Vagina (tissue), 2 donors: ENCODE measurements around the gene MEI1.

Experiments used
- POLR2A ChIP-seq, 2 donors: fragments of 450-650 bp; IDR thresholded peaks; one replicate each; pipeline ENCODE4 v1.6.1; 2017; ENCODE audit warnings: antibody characterized with exemption in 2 of 2, mild to moderate bottlenecking in 2 of 2, moderate library complexity in 2 of 2
- POLR2AphosphoS5 ChIP-seq, 2 donors: sonication (generic); formaldehyde crosslinking; IDR thresholded peaks; one replicate each; pipeline ENCODE4 v1.9.0; 2017; ENCODE audit warnings: antibody characterized with exemption in 2 of 2, mild to moderate bottlenecking in 2 of 2, low read depth in 1 of 2; ENCODE audit not compliant: insufficient read depth in 1 of 2
- TF ChIP-seq, protein P1 (sequence below), 3 experiments: fragments of 450-650 bp in 2 of 3; fragments of 200-600 bp in 1 of 3; sonication (generic) in 1 of 3; IDR thresholded peaks; one replicate each; pipeline ENCODE4 v1.5.1; 2017 to 2019; ENCODE audit warnings: antibody characterized with exemption in 3 of 3, mild to moderate bottlenecking in 2 of 3, moderate library complexity in 2 of 3

DNA sequence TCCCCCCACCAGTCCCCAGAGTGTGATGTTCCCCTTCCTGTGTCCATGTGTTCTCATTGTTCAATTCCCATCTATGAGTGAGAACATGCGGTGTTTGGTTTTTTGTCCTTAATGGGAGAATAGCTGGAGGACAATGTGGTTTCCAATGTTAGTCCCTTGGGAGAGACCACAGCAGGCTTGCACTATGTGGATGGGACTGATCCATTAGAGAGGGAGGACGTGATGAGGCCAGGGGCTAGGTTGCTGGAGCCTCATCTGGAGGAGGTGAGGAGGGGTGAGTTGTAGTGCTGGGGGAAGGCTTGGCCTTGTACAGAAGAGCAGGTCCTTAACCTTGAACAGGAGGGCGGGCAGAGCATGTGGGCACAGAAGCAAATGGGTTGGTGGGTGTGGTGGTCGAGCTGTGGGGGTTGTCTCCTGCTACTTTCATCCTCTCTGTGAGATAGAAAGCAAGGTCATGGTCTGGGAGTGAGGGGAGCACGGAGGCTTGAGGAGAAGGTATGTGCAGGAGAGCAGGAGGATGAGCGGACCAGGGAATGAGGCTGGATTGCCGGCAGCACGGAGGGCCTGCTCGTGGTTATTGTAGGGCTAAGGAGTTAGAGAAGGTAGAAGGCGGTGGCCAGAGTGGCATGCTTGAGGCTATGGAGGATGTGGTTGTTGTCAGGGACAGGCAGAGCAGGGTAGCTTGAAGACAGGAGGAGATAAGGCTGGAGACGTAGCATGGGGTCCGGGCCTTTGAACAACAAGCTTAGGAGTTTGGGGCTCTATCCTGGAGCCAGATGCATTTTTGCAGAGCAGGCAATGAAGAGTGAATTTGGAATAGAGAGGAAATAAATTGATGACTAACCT, 122.4 kb downstream of the MEI1 start:
- TF ChIP-seq POLR2A (IDR thresholded peaks at IDR 0.05) (no peak), POLR2AphosphoS5 (IDR thresholded peaks at IDR 0.05; ENCODE audit: insufficient read depth in 1 of 2, low read depth in 1 of 2) (no peak)
- TF ChIP-seq, protein P1, sequence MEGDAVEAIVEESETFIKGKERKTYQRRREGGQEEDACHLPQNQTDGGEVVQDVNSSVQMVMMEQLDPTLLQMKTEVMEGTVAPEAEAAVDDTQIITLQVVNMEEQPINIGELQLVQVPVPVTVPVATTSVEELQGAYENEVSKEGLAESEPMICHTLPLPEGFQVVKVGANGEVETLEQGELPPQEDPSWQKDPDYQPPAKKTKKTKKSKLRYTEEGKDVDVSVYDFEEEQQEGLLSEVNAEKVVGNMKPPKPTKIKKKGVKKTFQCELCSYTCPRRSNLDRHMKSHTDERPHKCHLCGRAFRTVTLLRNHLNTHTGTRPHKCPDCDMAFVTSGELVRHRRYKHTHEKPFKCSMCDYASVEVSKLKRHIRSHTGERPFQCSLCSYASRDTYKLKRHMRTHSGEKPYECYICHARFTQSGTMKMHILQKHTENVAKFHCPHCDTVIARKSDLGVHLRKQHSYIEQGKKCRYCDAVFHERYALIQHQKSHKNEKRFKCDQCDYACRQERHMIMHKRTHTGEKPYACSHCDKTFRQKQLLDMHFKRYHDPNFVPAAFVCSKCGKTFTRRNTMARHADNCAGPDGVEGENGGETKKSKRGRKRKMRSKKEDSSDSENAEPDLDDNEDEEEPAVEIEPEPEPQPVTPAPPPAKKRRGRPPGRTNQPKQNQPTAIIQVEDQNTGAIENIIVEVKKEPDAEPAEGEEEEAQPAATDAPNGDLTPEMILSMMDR (IDR thresholded peaks at IDR 0.05): no peak
